GM23338 (cell line): ENCODE measurements around the gene FMO2. TPM values are rescaled to one million over a fixed set of nuclear protein-coding genes. Genes with fewer than 3 reads are reported as not detected.

Experiments used
- ATAC-seq: fragments of 200-7000 bp; cut with Tn5 transposase; 3 replicates; pipeline ENCODE4 v1.9.1; 2020
- DNase-seq: peaks from one replicate; pipeline ENCODE4 v3.0.0-alpha.2; 2015; ENCODE audit warnings: low spot score
- H2AFZ ChIP-seq: fragments of 200-600 bp; sonication (generic); 2 replicates; pipeline ENCODE4 v1.8.0; 2016; ENCODE audit warnings: antibody characterized with exemption, mild to moderate bottlenecking, moderate library complexity
- H3F3A ChIP-seq: fragments of 200-600 bp; sonication (generic); replicated peaks from 2 replicates; pipeline ENCODE4 v1.8.0; 2017; ENCODE audit warnings: antibody characterized with exemption, mixed run types, low read depth
- H3K27ac ChIP-seq: fragments of 200-600 bp; sonication (generic); 2 replicates; pipeline ENCODE4 v1.6.1; 2016; ENCODE audit warnings: low read depth
- H3K27me3 ChIP-seq: fragments of 200-600 bp; sonication (generic); 2 replicates; pipeline ENCODE4 v1.8.0; 2016; ENCODE audit warnings: mild to moderate bottlenecking, mixed run types, moderate library complexity; ENCODE audit not compliant: insufficient read depth
- H3K36me3 ChIP-seq: fragments of 200-600 bp; sonication (generic); 2 replicates; pipeline ENCODE4 v1.8.0; 2016; ENCODE audit warnings: mild to moderate bottlenecking; ENCODE audit not compliant: insufficient read depth
- H3K4me1 ChIP-seq: fragments of 200-600 bp; sonication (generic); 2 replicates; pipeline ENCODE4 v1.8.0; 2016; ENCODE audit warnings: mild to moderate bottlenecking, moderate library complexity; ENCODE audit not compliant: insufficient read depth
- H3K4me2 ChIP-seq: fragments of 200-600 bp; sonication (generic); 2 replicates; pipeline ENCODE4 v1.7.1; 2017; ENCODE audit warnings: mixed run types
- H3K4me3 ChIP-seq: fragments of 200-600 bp; sonication (generic); 2 replicates; pipeline ENCODE4 v1.6.1; 2016; ENCODE audit warnings: mixed run types
- H3K79me2 ChIP-seq: fragments of 200-600 bp; sonication (generic); replicated peaks from 2 replicates; pipeline ENCODE4 v1.8.0; 2017; ENCODE audit warnings: mild to moderate bottlenecking; ENCODE audit not compliant: insufficient read depth
- H3K9me2 ChIP-seq: fragments of 200-600 bp; sonication (generic); 2 replicates; pipeline ENCODE4 v1.8.0; 2017; ENCODE audit not compliant: insufficient read depth
- H4K20me1 ChIP-seq: fragments of 200-600 bp; sonication (generic); replicated peaks from 2 replicates; pipeline ENCODE4 v1.8.0; 2017; ENCODE audit warnings: mild to moderate bottlenecking; ENCODE audit not compliant: insufficient read depth
- H3K27ac Mint-ChIP-seq: 2 replicates; pipeline ENCODE4 v1.8.0; 2020; ENCODE audit warnings: inconsistent platforms, mild to moderate bottlenecking, moderate library complexity, mixed read lengths
- H3K27me3 Mint-ChIP-seq: 3 replicates; pipeline ENCODE4 v1.8.0; 2022; ENCODE audit warnings: low read depth, mild to moderate bottlenecking, moderate library complexity, mixed read lengths, inconsistent platforms; ENCODE audit not compliant: insufficient read depth, poor library complexity
- H3K36me3 Mint-ChIP-seq: 3 replicates; pipeline ENCODE4 v1.8.0; 2021; ENCODE audit warnings: low read depth, mild to moderate bottlenecking, inconsistent platforms, moderate library complexity, mixed read lengths
- H3K4me1 Mint-ChIP-seq: 3 replicates; pipeline ENCODE4 v1.8.0; 2020; ENCODE audit warnings: mild to moderate bottlenecking, inconsistent platforms, mixed read lengths
- H3K4me3 Mint-ChIP-seq: 3 replicates; pipeline ENCODE4 v1.8.0; 2021; ENCODE audit warnings: moderate library complexity, mild to moderate bottlenecking, inconsistent platforms, mixed read lengths
- H3K9me3 Mint-ChIP-seq: 3 replicates; pipeline ENCODE4 v1.8.0; 2020; ENCODE audit warnings: moderate library complexity, mild to moderate bottlenecking, inconsistent platforms, mixed read lengths
- CTCF ChIP-seq, 2 experiments: fragments of 200-600 bp in 1 of 2; sonication (generic) in 1 of 2; conservative IDR thresholded peaks; 2 replicates each; pipeline versions ENCODE4 v1.5.1 to v1.6.1; 2016 to 2017; ENCODE audit warnings: antibody characterized with exemption in 2 of 2, low read depth in 2 of 2, mild to moderate bottlenecking in 2 of 2, moderate library complexity in 1 of 2
- ETS1 ChIP-seq: IDR thresholded peaks from 2 replicates; pipeline ENCODE4 v1.6.1; 2016; ENCODE audit warnings: antibody characterized with exemption
- EZH2 ChIP-seq: fragments of 200-600 bp; sonication (generic); IDR thresholded peaks from one replicate; pipeline ENCODE4 v1.8.0; 2017; ENCODE audit warnings: antibody characterized with exemption, mild to moderate bottlenecking, low read depth; ENCODE audit not compliant: unreplicated experiment
- EZH2phosphoT487 ChIP-seq: fragments of 200-600 bp; sonication (generic); IDR thresholded peaks from one replicate; pipeline ENCODE4 v1.8.1; 2018; ENCODE audit warnings: antibody characterized with exemption; ENCODE audit not compliant: unreplicated experiment
- NANOG ChIP-seq: IDR thresholded peaks from 2 replicates; pipeline ENCODE4 v1.6.1; 2016; ENCODE audit warnings: antibody characterized with exemption, borderline replicate concordance
- POLR2AphosphoS5 ChIP-seq: IDR thresholded peaks from 2 replicates; pipeline ENCODE4 v1.6.1; 2016; ENCODE audit warnings: antibody characterized with exemption, low read depth
- REST ChIP-seq: IDR thresholded peaks from one replicate; pipeline ENCODE4 v1.6.1; 2018; ENCODE audit warnings: antibody characterized with exemption; ENCODE audit not compliant: unreplicated experiment
- STAT1 ChIP-seq: IDR thresholded peaks from one replicate; pipeline ENCODE4 v1.6.1; 2016; ENCODE audit warnings: antibody characterized with exemption; ENCODE audit not compliant: unreplicated experiment
- ZNF114 ChIP-seq: fragments of 250-450 bp; sonication (Bioruptor Pico); IDR thresholded peaks from 2 replicates; pipeline ENCODE4 v1.5.0; 2020; ENCODE audit warnings: mild to moderate bottlenecking, moderate library complexity
- ZNF331 ChIP-seq: fragments of 250-450 bp; sonication (Bioruptor Pico); IDR thresholded peaks from 2 replicates; pipeline ENCODE4 v1.5.0; 2020; ENCODE audit warnings: low read depth, mild to moderate bottlenecking, moderate library complexity
- ZNF462 ChIP-seq: fragments of 250-450 bp; sonication (Bioruptor Pico); IDR thresholded peaks from 2 replicates; pipeline ENCODE4 v1.5.0; 2020; ENCODE audit warnings: mild to moderate bottlenecking, moderate library complexity
- polyA plus RNA-seq: library from polyadenylated mRNA; unstranded; fragments of >200 nt; fragmentation: Nextera tagmentation; extraction: Ambion mirVana; gene quantifications from 2 replicates; pipeline ENCODE4 v1.2.1, GENCODE V29; 2016
- total RNA-seq: library from RNA; depleted of rRNA; stranded (reverse); fragments of >200 nt; shearing (Covaris generic); gene quantifications from 2 replicates; pipeline ENCODE4 v1.2.3, GENCODE V29; 2014

Gene FMO2
- total and polyA plus RNA-seq, 2 experiments from 2014 or later = 0.31 TPM; not detected in 1

- Mint-ChIP-seq H3K4me1 (no peaks in the 10 kb centered on the region), H3K4me3 (no peak overlapping the region), H3K9me3 (no peaks in the 10 kb centered on the region), H3K36me3 (no peaks in the 10 kb centered on the region; the same call in 2 of the 3 replicates), H3K27ac (no peak overlapping the region), H3K27me3 (no peaks in the 10 kb centered on the region)
- Histone ChIP-seq H3K4me3 (no peak overlapping the region), H3K36me3 (no peaks in the 10 kb centered on the region), H3K27ac (no peak overlapping the region), H3K4me2 (no peak overlapping the region), H3K79me2 (no peaks in the 10 kb centered on the region), H3K27me3 (no peaks in the 10 kb centered on the region), H3K4me1 (no peaks in the 10 kb centered on the region; the same call in 1 of the 2 replicates), H2AFZ (no peak overlapping the region), H4K20me1 (no peaks in the 10 kb centered on the region), H3F3A (no peaks in the 10 kb centered on the region), H3K9me2 (peaks cover 6% of the 10 kb centered on the region; the same call in 1 of the 2 replicates)
- DNase-seq (no peak), ATAC-seq (no peak)
- TF ChIP-seq NANOG = no peak
- TF ChIP-seq ZNF462 (CRISPR knock-in tag) = no peak
- TF ChIP-seq EZH2phosphoT487 = no peak
- TF ChIP-seq ZNF331 = no peak
- TF ChIP-seq CTCF (conservative IDR thresholded peaks at IDR 0.05; ENCODE audit: low read depth in 2 of 2) = no peak
- TF ChIP-seq EZH2 = no peak
- no peak for TF ChIP-seq ETS1
- TF ChIP-seq REST = no peak
- TF ChIP-seq ZNF114 (CRISPR knock-in tag) = no peak
- TF ChIP-seq STAT1 = no peak
- TF ChIP-seq POLR2AphosphoS5 = no peak
These were observed 10.4 kb upstream of the FMO2 start for GRCh38 chr1:171174560-171175294.
